Measurements from ENCODE around the gene MED12L. TPM values are rescaled to one million over a fixed set of nuclear protein-coding genes. Genes with fewer than 3 reads are reported as not detected.
A peak's percentile ranks its signal among the peaks of the same experiment; 100 is the strongest.

The MED12L gene
- total and polyA plus RNA-seq, 3 experiments from 2014 or later = 0.02 to 1.8 (median 1.7) TPM

DNA sequence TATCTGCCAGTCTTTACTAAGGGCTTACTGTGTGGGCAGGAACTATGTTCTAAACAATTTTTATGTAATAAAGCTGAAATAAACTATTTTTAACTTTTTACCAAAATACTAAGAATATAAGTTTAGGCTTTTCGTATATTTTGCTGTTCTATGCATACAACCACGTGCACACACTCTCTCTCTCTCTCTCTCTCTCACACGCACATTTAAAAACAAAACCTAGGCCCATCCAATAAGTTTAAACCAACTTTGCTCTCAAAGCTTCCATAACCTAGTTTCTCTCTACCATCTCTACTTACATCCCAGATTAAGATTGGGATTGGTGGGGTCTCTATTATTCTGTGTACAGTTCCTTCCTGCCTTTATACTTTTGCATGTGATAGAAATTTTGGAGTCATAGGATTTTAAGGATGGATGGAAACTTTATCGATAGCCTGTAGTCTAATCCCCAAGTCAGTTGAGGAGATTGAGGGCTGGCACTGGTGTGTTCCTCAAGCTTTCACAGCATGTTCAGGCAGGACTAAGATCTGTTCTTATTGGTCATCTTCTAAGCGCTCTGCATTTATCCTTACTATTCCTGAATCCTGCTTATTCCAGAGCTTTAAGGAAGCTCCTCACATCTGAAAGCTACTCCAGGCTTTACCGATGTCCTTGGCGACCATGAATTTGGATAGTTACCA lies 115.7 kb downstream of the MED12L start:
- Mint-ChIP-seq H3K27ac (peak overlapping the region; percentile 82 to 97 (median 94)), H3K4me1 (peaks cover 62 to 78% (median 72%) of the 10 kb centered on the region in 3 donors), H3K36me3 (peaks cover 15 to 60% (median 40%) of the 10 kb centered on the region in 3 donors), H3K27me3 (no peaks in the 10 kb centered on the region), H3K4me3 (peak overlapping the region; percentile 78 to 97 (median 88)), H3K9me3 (peaks cover 0 to 11% (median 0%) of the 10 kb centered on the region in 5 donors)
- H3K4me3 ChIP-seq (ENCODE audit: low read length) = peak overlapping the region; percentile 54
- POLR2A ChIA-PET = interaction anchor here (0.9 to 3.7 kb wide), 5 partner anchors 10 to 792 kb away, joined by 3 to 22 read pairs (median 6); no protein-coding TSS in a partner anchor
- CTCF ChIA-PET = interaction anchor here (0.8 to 2.9 kb wide), 12 partner anchors 12 to 81 kb away, joined by 3 to 15 read pairs (median 4); no protein-coding TSS in a partner anchor
- peak in 1 of 5 donors; percentile 41 for DNase-seq
- H3K9me3 ChIP-seq (ENCODE audit: low read length) = no peaks in the 10 kb centered on the region
- peaks cover 57% of the 10 kb centered on the region for H3K4me1 ChIP-seq (ENCODE audit: insufficient read depth, low read length)
- H3K27me3 ChIP-seq (ENCODE audit: insufficient read depth, low read length, poor library complexity, severe bottlenecking) = no peaks in the 10 kb centered on the region
- peaks cover 11% of the 10 kb centered on the region for H3K36me3 ChIP-seq (ENCODE audit: insufficient read depth, low read length)
- H3K27ac ChIP-seq (ENCODE audit: low read depth, low read length) = peak overlapping the region; percentile 62

DNA sequence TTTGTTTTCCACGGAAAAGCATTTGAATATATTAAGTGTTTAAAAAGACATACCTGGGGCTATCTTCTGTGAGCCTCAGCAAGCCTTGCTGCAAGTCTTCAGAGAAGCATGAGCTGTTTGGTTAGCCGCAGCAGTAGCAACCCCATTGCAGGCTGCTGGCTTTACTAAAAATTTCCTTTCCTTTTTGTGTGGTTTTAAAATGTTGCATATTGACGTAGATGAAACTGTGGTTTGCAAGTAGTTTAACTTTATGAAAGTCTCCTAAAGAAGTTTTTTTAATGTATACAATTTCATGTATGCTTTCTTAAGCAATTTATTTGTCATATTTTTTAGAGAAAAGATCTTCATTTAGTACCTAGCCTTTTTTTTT lies 117.6 kb downstream of the MED12L start, which contains the start of gene GPR171:
GPR171 (minus strand) TSS at position 166 of the 370 bp plus-strand sequence. CDS start 3,830 bp downstream, outside the sequence.
- peak; percentile 46 to 86 (median 82) for DNase-seq
- no peaks in the 10 kb centered on the region for H3K9me3 ChIP-seq (ENCODE audit: low read length)
- peaks cover 11% of the 10 kb centered on the region for H3K36me3 ChIP-seq (ENCODE audit: insufficient read depth, low read length)
- H3K4me3 ChIP-seq (ENCODE audit: low read length) = peak within 1 kb of the TSS; percentile 54
- ChIA-PET CTCF (interaction anchor here (0.6 to 2.9 kb wide), 7 partner anchors 20 to 440 kb away, joined by 3 to 15 read pairs (median 4); partner anchors contain the start of gene SIAH2), POLR2A (interaction anchor here (0.6 to 1.6 kb wide), 5 partner anchors 8 to 439 kb away, joined by 3 to 4 read pairs (median 3); no protein-coding TSS in a partner anchor)
- Mint-ChIP-seq H3K4me3 (peak within 1 kb of the TSS; percentile 78 to 97 (median 88)), H3K9me3 (peaks cover 0 to 9% (median 0%) of the 10 kb centered on the region in 5 donors), H3K4me1 (peaks cover 65 to 84% (median 76%) of the 10 kb centered on the region in 3 donors), H3K27me3 (no peaks in the 10 kb centered on the region), H3K36me3 (peaks cover 15 to 47% (median 32%) of the 10 kb centered on the region in 3 donors), H3K27ac (peak within 1 kb of the TSS; percentile 91 to 97 (median 94))
- peak within 1 kb of the TSS; percentile 62 for H3K27ac ChIP-seq (ENCODE audit: low read depth, low read length)
- peaks cover 71% of the 10 kb centered on the region for H3K4me1 ChIP-seq (ENCODE audit: insufficient read depth, low read length)
- no peaks in the 10 kb centered on the region for H3K27me3 ChIP-seq (ENCODE audit: insufficient read depth, low read length, poor library complexity, severe bottlenecking)

DNA sequence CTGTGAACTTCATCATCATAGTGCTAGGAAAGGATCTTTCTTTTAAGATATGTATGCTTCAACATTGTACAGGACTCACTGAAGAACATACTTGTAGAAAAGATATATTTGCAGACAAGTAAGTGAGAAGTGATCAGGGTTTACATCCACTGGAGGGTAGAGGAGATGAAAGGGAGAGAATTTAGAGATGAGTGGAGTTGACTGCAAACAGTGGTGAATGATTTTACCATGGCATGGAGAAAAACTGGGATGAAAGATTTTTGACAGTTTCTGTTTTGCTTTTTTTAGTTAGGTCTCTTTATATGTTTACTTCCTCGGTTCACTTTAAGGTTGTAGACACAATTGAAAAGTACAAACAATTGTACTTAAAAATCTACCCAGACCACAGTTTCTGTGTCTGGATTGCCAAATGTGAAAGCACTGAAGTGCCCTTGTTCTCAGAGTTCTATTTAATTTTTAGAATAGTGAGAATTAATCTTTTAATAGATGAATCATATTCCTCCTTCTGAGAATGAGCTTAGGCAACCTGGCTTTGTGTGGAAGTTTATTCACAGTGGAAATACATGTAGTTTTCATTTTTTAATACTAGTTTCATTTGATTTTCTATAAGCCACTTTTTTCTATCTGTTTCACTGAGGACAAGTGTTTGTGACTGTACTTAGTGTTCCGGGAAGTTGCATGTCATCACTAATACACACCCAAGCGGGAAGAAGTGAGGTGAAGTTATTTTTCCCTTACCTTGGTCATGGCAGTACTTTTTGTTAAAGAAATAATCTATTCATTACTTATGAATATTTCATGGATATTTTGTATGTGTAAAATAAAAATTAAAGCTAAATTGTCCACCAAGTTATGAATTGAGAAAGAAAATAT lies 119.3 kb downstream of the MED12L start:
- peak overlapping the region; percentile 37 to 83 (median 75) for H3K4me3 Mint-ChIP-seq
- no peaks in the 10 kb centered on the region for H3K27me3 ChIP-seq (ENCODE audit: insufficient read depth, low read length, poor library complexity, severe bottlenecking)
- H3K4me1 ChIP-seq (ENCODE audit: insufficient read depth, low read length) = peaks cover 61% of the 10 kb centered on the region
- H3K27ac ChIP-seq (ENCODE audit: low read depth, low read length) = peak overlapping the region; percentile 12
- ChIA-PET CTCF (interaction anchor here (0.8 to 1.4 kb wide), 3 partner anchors 20 to 36 kb away, joined by 4 read pairs; no protein-coding TSS in a partner anchor), POLR2A (interaction anchor here (1.0 kb wide), 1 partner anchor 22 kb away, joined by 3 read pairs; no protein-coding TSS in a partner anchor)
- H3K27me3 Mint-ChIP-seq = no peaks in the 10 kb centered on the region
- H3K9me3 Mint-ChIP-seq = no peaks in the 10 kb centered on the region
- H3K9me3 ChIP-seq (ENCODE audit: low read length) = no peaks in the 10 kb centered on the region
- H3K36me3 Mint-ChIP-seq = peaks cover 2 to 31% (median 16%) of the 10 kb centered on the region in 3 donors
- H3K36me3 ChIP-seq (ENCODE audit: insufficient read depth, low read length) = no peaks in the 10 kb centered on the region
- H3K4me1 Mint-ChIP-seq = peaks cover 62 to 82% (median 76%) of the 10 kb centered on the region in 3 donors
- peak overlapping the region; percentile 78 to 94 (median 90) for H3K27ac Mint-ChIP-seq
- H3K4me3 ChIP-seq (ENCODE audit: low read length) = peak overlapping the region; percentile 30
- no peak for DNase-seq

DNA sequence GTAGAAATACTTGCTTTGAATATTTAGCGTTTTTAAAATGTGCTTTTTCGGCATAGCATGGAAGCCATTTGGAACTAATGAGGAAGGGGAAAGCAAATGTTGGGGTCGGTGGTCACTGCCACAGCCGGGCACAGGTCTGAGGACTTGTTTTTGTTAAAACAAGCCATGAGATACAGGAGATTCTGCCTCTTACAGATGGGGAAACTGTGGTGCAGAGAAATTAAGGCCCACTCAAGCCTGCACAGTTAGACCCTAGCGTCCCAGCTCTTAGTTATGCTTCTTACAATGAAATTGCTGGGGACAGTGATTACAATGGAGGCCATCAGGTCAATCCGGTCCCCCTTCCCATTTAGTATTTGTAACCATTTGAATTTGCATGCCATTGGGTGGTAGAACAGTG lies 120.0 kb downstream of the MED12L start:
- Mint-ChIP-seq H3K36me3 (peaks cover 2 to 25% (median 9%) of the 10 kb centered on the region in 3 donors), H3K4me3 (peak overlapping the region; percentile 31 to 77 (median 74)), H3K4me1 (peaks cover 61 to 82% (median 76%) of the 10 kb centered on the region in 3 donors), H3K9me3 (no peaks in the 10 kb centered on the region), H3K27me3 (no peaks in the 10 kb centered on the region), H3K27ac (peak overlapping the region; percentile 78 to 94 (median 90))
- peak overlapping the region; percentile 5 for H3K4me3 ChIP-seq (ENCODE audit: low read length)
- no peak for DNase-seq
- H3K27me3 ChIP-seq (ENCODE audit: insufficient read depth, low read length, poor library complexity, severe bottlenecking) = no peaks in the 10 kb centered on the region
- no peak overlapping the region for H3K27ac ChIP-seq (ENCODE audit: low read depth, low read length)
- ChIA-PET POLR2A (interaction anchor here (1.0 kb wide), 1 partner anchor 22 kb away, joined by 3 read pairs; no protein-coding TSS in a partner anchor), CTCF (interaction anchor here (0.8 to 1.4 kb wide), 3 partner anchors 21 to 37 kb away, joined by 4 read pairs; no protein-coding TSS in a partner anchor)
- H3K36me3 ChIP-seq (ENCODE audit: insufficient read depth, low read length) = no peaks in the 10 kb centered on the region
- no peaks in the 10 kb centered on the region for H3K9me3 ChIP-seq (ENCODE audit: low read length)
- peaks cover 59% of the 10 kb centered on the region for H3K4me1 ChIP-seq (ENCODE audit: insufficient read depth, low read length)

- Mint-ChIP-seq H3K27ac (peak overlapping the region in 7 of 8 donors; percentile 58 to 94 (median 90)), H3K4me3 (peak overlapping the region; percentile 26 to 77 (median 69))
- CTCF ChIA-PET = interaction anchor here (1.4 to 1.8 kb wide), 2 partner anchors 22 to 72 kb away, joined by 3 to 4 read pairs; partner anchors contain the start of gene P2RY14
Measured at GRCh38 chr3:151206201-151206600, 120.7 kb downstream of the MED12L start.

GRCh38 chr3:151209654-151210053 lies 124.2 kb downstream of the MED12L start:
- CTCF ChIA-PET = interaction anchor here (1.0 to 5.3 kb wide), 4 partner anchors 19 to 119 kb away, joined by 3 to 54 read pairs (median 18); no protein-coding TSS in a partner anchor
- Histone ChIP-seq H3K4me3 (ENCODE audit: low read length) (no peak overlapping the region), H3K4me1 (ENCODE audit: insufficient read depth, low read length) (peaks cover 39% of the 10 kb centered on the region), H3K27ac (ENCODE audit: low read depth, low read length) (no peak overlapping the region), H3K27me3 (ENCODE audit: insufficient read depth, low read length, poor library complexity, severe bottlenecking) (no peaks in the 10 kb centered on the region), H3K9me3 (ENCODE audit: low read length) (no peaks in the 10 kb centered on the region), H3K36me3 (ENCODE audit: insufficient read depth, low read length) (no peaks in the 10 kb centered on the region)
- H3K4me3 Mint-ChIP-seq = peak overlapping the region in 2 of 7 donors; percentile 38 to 48
- H3K27ac Mint-ChIP-seq = peak overlapping the region; percentile 72 to 90 (median 82)
- DNase-seq = peak in 1 of 5 donors; percentile 45
- H3K9me3 Mint-ChIP-seq = no peaks in the 10 kb centered on the region
- H3K36me3 Mint-ChIP-seq = no peaks in the 10 kb centered on the region
- no peaks in the 10 kb centered on the region for H3K27me3 Mint-ChIP-seq
- POLR2A ChIA-PET = interaction anchor here (2.0 kb wide), 1 partner anchor 9 kb away, joined by 8 read pairs; no protein-coding TSS in a partner anchor
- peaks cover 47 to 63% (median 61%) of the 10 kb centered on the region in 3 donors for H3K4me1 Mint-ChIP-seq

More at GRCh38 chr3:151206201-151206600, 120.7 kb downstream of the MED12L start:
- peaks cover 0 to 19% (median 4%) of the 10 kb centered on the region in 3 donors for H3K36me3 Mint-ChIP-seq
- DNase-seq = no peak
- no peak overlapping the region for H3K4me3 ChIP-seq (ENCODE audit: low read length)
- peaks cover 55% of the 10 kb centered on the region for H3K4me1 ChIP-seq (ENCODE audit: insufficient read depth, low read length)
- no peaks in the 10 kb centered on the region for H3K9me3 Mint-ChIP-seq
- H3K27ac ChIP-seq (ENCODE audit: low read depth, low read length) = no peak overlapping the region
- H3K4me1 Mint-ChIP-seq = peaks cover 63 to 82% (median 77%) of the 10 kb centered on the region in 3 donors
- H3K36me3 ChIP-seq (ENCODE audit: insufficient read depth, low read length) = no peaks in the 10 kb centered on the region
- POLR2A ChIA-PET = interaction anchor here (0.6 kb wide), 3 partner anchors 15 to 933 kb away, joined by 3 to 5 read pairs (median 3); no protein-coding TSS in a partner anchor
- no peaks in the 10 kb centered on the region for H3K9me3 ChIP-seq (ENCODE audit: low read length)
- H3K27me3 Mint-ChIP-seq = no peaks in the 10 kb centered on the region
- H3K27me3 ChIP-seq (ENCODE audit: insufficient read depth, low read length, poor library complexity, severe bottlenecking) = no peaks in the 10 kb centered on the region
